ENCODE data around the gene TBC1D7.

DNA sequence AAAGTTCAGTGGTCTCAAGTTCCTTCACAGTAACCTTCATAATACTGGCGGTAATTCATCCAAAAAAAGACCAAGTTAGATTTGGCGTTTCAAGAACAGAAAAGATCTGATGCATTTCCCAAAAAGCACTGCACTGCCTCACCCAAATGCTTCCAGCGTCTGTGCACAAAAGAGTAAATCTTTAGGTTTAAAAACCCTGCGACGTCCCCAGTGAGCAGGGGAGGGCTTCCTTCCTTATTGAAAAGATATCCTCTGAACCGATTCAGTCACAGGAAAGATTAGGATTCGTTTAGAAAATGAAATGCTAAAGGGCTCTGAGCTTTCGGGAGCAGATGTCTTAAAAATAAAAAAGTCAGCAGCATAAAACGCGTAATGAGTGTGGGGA, 654 bp downstream of the TBC1D7 start:
- TF ChIP-seq, protein P1, sequence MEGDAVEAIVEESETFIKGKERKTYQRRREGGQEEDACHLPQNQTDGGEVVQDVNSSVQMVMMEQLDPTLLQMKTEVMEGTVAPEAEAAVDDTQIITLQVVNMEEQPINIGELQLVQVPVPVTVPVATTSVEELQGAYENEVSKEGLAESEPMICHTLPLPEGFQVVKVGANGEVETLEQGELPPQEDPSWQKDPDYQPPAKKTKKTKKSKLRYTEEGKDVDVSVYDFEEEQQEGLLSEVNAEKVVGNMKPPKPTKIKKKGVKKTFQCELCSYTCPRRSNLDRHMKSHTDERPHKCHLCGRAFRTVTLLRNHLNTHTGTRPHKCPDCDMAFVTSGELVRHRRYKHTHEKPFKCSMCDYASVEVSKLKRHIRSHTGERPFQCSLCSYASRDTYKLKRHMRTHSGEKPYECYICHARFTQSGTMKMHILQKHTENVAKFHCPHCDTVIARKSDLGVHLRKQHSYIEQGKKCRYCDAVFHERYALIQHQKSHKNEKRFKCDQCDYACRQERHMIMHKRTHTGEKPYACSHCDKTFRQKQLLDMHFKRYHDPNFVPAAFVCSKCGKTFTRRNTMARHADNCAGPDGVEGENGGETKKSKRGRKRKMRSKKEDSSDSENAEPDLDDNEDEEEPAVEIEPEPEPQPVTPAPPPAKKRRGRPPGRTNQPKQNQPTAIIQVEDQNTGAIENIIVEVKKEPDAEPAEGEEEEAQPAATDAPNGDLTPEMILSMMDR (IDR thresholded peaks at IDR 0.05) = no peak
- TF ChIP-seq JUND (IDR thresholded peaks at IDR 0.05) (no peak), RFX5 (IDR thresholded peaks at IDR 0.05; ENCODE audit: low read length) (no peak), SIN3A (IDR thresholded peaks at IDR 0.05; ENCODE audit: borderline replicate concordance, low read depth, low read length) (no peak), TEAD4 (IDR thresholded peaks at IDR 0.05; ENCODE audit: borderline replicate concordance, insufficient read depth) (no peak)

All from SK-N-SH (cell line).